ENCODE data around the gene SUN2. TPM values are rescaled to one million over a fixed set of nuclear protein-coding genes. Genes with fewer than 3 reads are reported as not detected.

Gene SUN2
- total RNA-seq, 1 experiment from 2014 or later = 45.1 TPM

- POLR2A ChIA-PET = no interaction called here
- CTCF ChIA-PET = no interaction called here
- no peaks in the 10 kb centered on the region for H3K27me3 ChIP-seq (ENCODE audit: control insufficient read depth, insufficient read depth, low read length)
- TF ChIP-seq TCF7L2 (IDR thresholded peaks at IDR 0.05; ENCODE audit: low read depth, low read length) (no peak), SIN3A (IDR thresholded peaks at IDR 0.05; ENCODE audit: borderline replicate concordance, insufficient read depth, low read depth, low read length) (no peak), POLR2AphosphoS5 (IDR thresholded peaks at IDR 0.05; ENCODE audit: low read depth, low read length) (no peak), REST (IDR thresholded peaks at IDR 0.05; ENCODE audit: insufficient read depth in 1 of 2, low read depth in 2 of 2, low read length in 1 of 2) (no peak), CTCF (IDR thresholded peaks at IDR 0.05) (no peak)
- in situ Hi-C loops (cut with HindIII; ENCODE audit: low pct_unique_long_range_greater_than_20kb, low sequenced_read_pairs) (no loop called here), intact Hi-C loops (cut with micrococcal nuclease; ENCODE audit: unreplicated experiment) (no loop called here)
- peaks cover 4% of the 10 kb centered on the region; the same call in 1 of the 2 replicates for H3K4me1 ChIP-seq (ENCODE audit: control insufficient read depth, insufficient read depth, low read length)
- no peaks in the 10 kb centered on the region for H3K36me3 ChIP-seq (ENCODE audit: control insufficient read depth, insufficient read depth, low read length)
- H3K9me3 ChIP-seq (ENCODE audit: control insufficient read depth, insufficient read depth, low read depth, low read length) = no peaks in the 10 kb centered on the region
- no peak for DNase-seq (ENCODE audit: low read depth, low spot score)
- peak overlapping the region; percentile 81 for H3K27ac ChIP-seq (ENCODE audit: low read length)
- no peak for ATAC-seq
- peak overlapping the region; percentile 70 to 87 for H3K4me3 ChIP-seq (ENCODE audit: low read depth in 2 of 2, low read length in 2 of 2)
- TSS peak; percentile 88 for BruUV-seq (replicated peaks)
Measured at GRCh38 chr22:38792833-38793232, 37.0 kb upstream of the SUN2 start.

GRCh38 chr22:38789606-38790005 is 33.8 kb upstream of the SUN2 start:
- Histone ChIP-seq H3K36me3 (ENCODE audit: control insufficient read depth, insufficient read depth, low read length) (no peaks in the 10 kb centered on the region), H3K27ac (ENCODE audit: low read length) (no peak overlapping the region), H3K4me1 (ENCODE audit: control insufficient read depth, insufficient read depth, low read length) (peaks cover 4% of the 10 kb centered on the region; the same call in 1 of the 2 replicates), H3K4me3 (ENCODE audit: low read depth in 2 of 2, low read length in 2 of 2) (no peak overlapping the region), H3K9me3 (ENCODE audit: control insufficient read depth, insufficient read depth, low read depth, low read length) (no peaks in the 10 kb centered on the region), H3K27me3 (ENCODE audit: control insufficient read depth, insufficient read depth, low read length) (no peaks in the 10 kb centered on the region)
- DNase-seq (ENCODE audit: low read depth, low spot score) (no peak), ATAC-seq (no peak)
- TF ChIP-seq SIN3A (IDR thresholded peaks at IDR 0.05; ENCODE audit: borderline replicate concordance, insufficient read depth, low read depth, low read length) = no peak
- TF ChIP-seq REST (IDR thresholded peaks at IDR 0.05; ENCODE audit: insufficient read depth in 1 of 2, low read depth in 2 of 2, low read length in 1 of 2) = no peak
- TF ChIP-seq POLR2AphosphoS5 (IDR thresholded peaks at IDR 0.05; ENCODE audit: low read depth, low read length) = no peak
- TF ChIP-seq CTCF (IDR thresholded peaks at IDR 0.05) = no peak
- CTCF ChIA-PET = no interaction called here
- no TSS peak for BruUV-seq (replicated peaks)
- POLR2A ChIA-PET = no interaction called here
- intact Hi-C loops (cut with micrococcal nuclease; ENCODE audit: unreplicated experiment) = no loop called here
- in situ Hi-C loops (cut with HindIII; ENCODE audit: low pct_unique_long_range_greater_than_20kb, low sequenced_read_pairs) = no loop called here
